Neural cell (in vitro differentiated cells): ENCODE measurements around the gene DNAJB1. TPM values are rescaled to one million over a fixed set of nuclear protein-coding genes. Genes with fewer than 3 reads are reported as not detected.

ENCODE experiments used
- H2AFZ ChIP-seq: fragments of 200-600, 300-800 bp; sonication (generic), shearing (Covaris generic); 2 replicates; pipeline ENCODE4 v1.6.0; 2014; ENCODE audit warnings: low read depth, mild to moderate bottlenecking, antibody characterized with exemption, low read length, moderate library complexity
- H3F3A ChIP-seq: fragments of 200-600 bp; shearing (Covaris generic); 2 replicates; pipeline ENCODE4 v1.6.1; 2016; ENCODE audit warnings: mild to moderate bottlenecking, moderate library complexity, mixed read lengths, antibody characterized with exemption, low read length; ENCODE audit not compliant: insufficient read depth, poor library complexity, severe bottlenecking
- H3K27ac ChIP-seq: fragments of 200-600, 300-800 bp; sonication (generic), shearing (Covaris generic); 2 replicates; pipeline ENCODE4 v1.5.1; 2014; ENCODE audit warnings: mild to moderate bottlenecking, low read length, moderate library complexity
- H3K27me3 ChIP-seq: fragments of 300-800, 200-600 bp; sonication (generic), shearing (Covaris generic); 2 replicates; pipeline ENCODE4 v1.6.0; 2014; ENCODE audit warnings: mild to moderate bottlenecking, low read depth, low read length, moderate library complexity; ENCODE audit not compliant: insufficient read depth
- H3K36me3 ChIP-seq: fragments of 300-800, 200-600 bp; sonication (generic), shearing (Covaris generic); 2 replicates; pipeline ENCODE4 v1.5.1; 2014; ENCODE audit warnings: mild to moderate bottlenecking, antibody characterized with exemption, low read length, moderate library complexity; ENCODE audit not compliant: insufficient read depth
- H3K4me2 ChIP-seq: fragments of 300-800, 200-600 bp; sonication (generic), shearing (Covaris generic); 2 replicates; pipeline ENCODE4 v1.6.0; 2014; ENCODE audit warnings: mild to moderate bottlenecking, low read length
- H3K4me3 ChIP-seq: fragments of 300-800, 200-600 bp; sonication (generic), shearing (Covaris generic); 2 replicates; pipeline ENCODE4 v1.5.1; 2014; ENCODE audit warnings: mild to moderate bottlenecking, low read length, moderate library complexity
- H3K79me2 ChIP-seq: fragments of 200-600 bp; shearing (Covaris generic); replicated peaks from 2 replicates; pipeline ENCODE4 v1.6.0; 2014; ENCODE audit warnings: mild to moderate bottlenecking, low read length, moderate library complexity; ENCODE audit not compliant: insufficient read depth
- H3K9ac ChIP-seq: fragments of 300-800, 200-600 bp; sonication (generic), shearing (Covaris generic); 2 replicates; pipeline ENCODE4 v1.6.1; 2016; ENCODE audit warnings: mild to moderate bottlenecking, low read length, mixed read lengths
- H3K9me2 ChIP-seq: fragments of 200-600 bp; shearing (Covaris generic); 2 replicates; pipeline ENCODE4 v1.6.1; 2016; ENCODE audit warnings: mild to moderate bottlenecking, low read length, mixed read lengths; ENCODE audit not compliant: insufficient read depth
- H3K9me3 ChIP-seq: fragments of 200-600, 300-800 bp; sonication (generic), shearing (Covaris generic); 2 replicates; pipeline ENCODE4 v1.6.1; 2016; ENCODE audit warnings: mild to moderate bottlenecking, mixed run types, low read length, moderate library complexity, mixed read lengths
- H4K20me1 ChIP-seq: fragments of 200-600 bp; shearing (Covaris generic); 2 replicates; pipeline ENCODE4 v1.6.1; 2016; ENCODE audit warnings: mild to moderate bottlenecking, mixed run types; ENCODE audit not compliant: insufficient read depth
- CTCF ChIP-seq: fragments of 450-650 bp; IDR thresholded peaks from 2 replicates; pipeline ENCODE4 v1.5.1; 2014; ENCODE audit warnings: antibody characterized with exemption, mild to moderate bottlenecking, moderate library complexity; ENCODE audit not compliant: poor library complexity, severe bottlenecking
- EP300 ChIP-seq: fragments of 450-650 bp; conservative IDR thresholded peaks from 2 replicates; pipeline ENCODE4 v1.6.1; 2014; ENCODE audit warnings: antibody characterized with exemption, mild to moderate bottlenecking, moderate library complexity; ENCODE audit not compliant: poor library complexity, severe bottlenecking
- EZH2 ChIP-seq: fragments of 200-600, 300-800 bp; shearing (Covaris generic), sonication (generic); IDR thresholded peaks from 2 replicates; pipeline ENCODE4 v1.6.1; 2014; ENCODE audit warnings: antibody characterized with exemption, low read length, borderline replicate concordance, mild to moderate bottlenecking; ENCODE audit not compliant: insufficient read depth, poor library complexity, severe bottlenecking
- MXI1 ChIP-seq: fragments of 450-650 bp; conservative IDR thresholded peaks from 2 replicates; pipeline ENCODE4 v1.6.1; 2014; ENCODE audit warnings: antibody characterized with exemption, mild to moderate bottlenecking; ENCODE audit not compliant: poor library complexity, severe bottlenecking
- POLR2AphosphoS5 ChIP-seq: IDR thresholded peaks from 2 replicates; pipeline ENCODE4 v1.6.1; 2012
- RAD21 ChIP-seq: fragments of 450-650 bp; conservative IDR thresholded peaks from 2 replicates; pipeline ENCODE4 v1.6.1; 2014; ENCODE audit warnings: antibody characterized with exemption, mild to moderate bottlenecking, moderate library complexity
- REST ChIP-seq: IDR thresholded peaks from 2 replicates; pipeline ENCODE4 v1.6.1; 2012; ENCODE audit warnings: borderline replicate concordance
- SMC3 ChIP-seq: fragments of 450-650 bp; conservative IDR thresholded peaks from 2 replicates; pipeline ENCODE4 v1.6.1; 2014; ENCODE audit warnings: antibody characterized with exemption, mild to moderate bottlenecking, moderate library complexity; ENCODE audit not compliant: poor library complexity
- TAF1 ChIP-seq: IDR thresholded peaks from 2 replicates; pipeline ENCODE4 v1.6.1; 2012; ENCODE audit warnings: low read depth
- polyA plus RNA-seq: library from polyadenylated mRNA; depleted of rRNA; stranded (reverse); fragments of >200 nt; gene quantifications from 2 replicates; pipeline ENCODE4 v1.2.3, GENCODE V29; 2014

Gene DNAJB1
- polyA plus RNA-seq, 1 donor from 2014 or later, result 64.6 TPM

GRCh38 chr19:14530005-14530348 is 11.8 kb upstream of the DNAJB1 start:
- peaks cover 18% of the 10 kb centered on the region for H3K79me2 ChIP-seq
- H3K27me3 ChIP-seq, result no peaks in the 10 kb centered on the region

GRCh38 chr19:14529254-14530004 is 11.2 kb upstream of the DNAJB1 start, which contains the start of gene TECR:
Gene TECR (plus strand): TSS chr19:14529594. CDS start chr19:14529697, 103 bp downstream.
- H3K4me2 ChIP-seq, result peak within 1 kb of the TSS; percentile 93
- H3K36me3 ChIP-seq, result no peaks in the 10 kb centered on the region
- no peaks in the 10 kb centered on the region for H3K27me3 ChIP-seq
- TF ChIP-seq EP300 (no peak), CTCF (no peak), TAF1 (peak; percentile 97), SMC3 (peak; percentile 17), REST (peak; percentile 93), EZH2 (no peak), MXI1 (peak; percentile 77), POLR2AphosphoS5 (peak; percentile 98), RAD21 (peak; percentile 8)
- peaks cover 18% of the 10 kb centered on the region for H3K79me2 ChIP-seq
- no peaks in the 10 kb centered on the region for H4K20me1 ChIP-seq
- H2AFZ ChIP-seq, result peak within 1 kb of the TSS; percentile 87
- H3K9ac ChIP-seq, result peak within 1 kb of the TSS; percentile 68
- H3K4me3 ChIP-seq, result peak within 1 kb of the TSS; percentile 82
- H3K9me2 ChIP-seq, result no peaks in the 10 kb centered on the region
- H3K27ac ChIP-seq, result peak within 1 kb of the TSS; percentile 76
- no peaks in the 10 kb centered on the region for H3F3A ChIP-seq
- no peaks in the 10 kb centered on the region for H3K9me3 ChIP-seq

More at GRCh38 chr19:14530005-14530348, 11.8 kb upstream of the DNAJB1 start:
- Histone ChIP-seq H3K9me3 (no peaks in the 10 kb centered on the region), H3K4me2 (peak overlapping the region; percentile 93), H3K9me2 (no peaks in the 10 kb centered on the region), H3K36me3 (no peaks in the 10 kb centered on the region), H2AFZ (peak overlapping the region; percentile 29), H3K27ac (peak overlapping the region; percentile 70), H3F3A (no peaks in the 10 kb centered on the region), H3K4me3 (peak overlapping the region; percentile 82), H4K20me1 (no peaks in the 10 kb centered on the region), H3K9ac (peak overlapping the region; percentile 60)
- peak; percentile 68 for TF ChIP-seq MXI1
- no peak for TF ChIP-seq CTCF
